Measurements from ENCODE around the gene DCLRE1B.
"Not testable (repeated sequence)": the region's sequence is repeated elsewhere in the genome, so short reads cannot be mapped to it uniquely, and the experiment has no call there.

The DCLRE1B gene

DNA sequence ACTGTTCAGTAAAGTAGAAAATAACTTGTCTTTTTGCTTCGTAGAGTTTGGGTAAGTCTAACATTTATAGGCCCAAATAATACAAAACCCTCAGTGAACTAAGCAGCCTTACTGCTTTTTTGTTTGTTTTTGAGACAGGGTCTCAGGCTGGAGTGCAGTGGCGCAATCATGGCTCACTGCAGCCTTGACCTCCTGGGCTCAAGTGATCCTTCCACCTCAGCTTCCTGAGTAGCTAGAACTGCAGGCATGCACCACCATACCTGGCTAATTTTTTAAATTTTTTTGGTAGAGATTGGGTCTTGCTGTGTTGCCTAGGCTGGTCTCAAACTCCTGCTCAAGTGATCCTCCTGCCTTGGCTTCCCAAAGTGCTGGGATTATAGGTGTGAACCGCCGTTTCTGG, 43.0 kb downstream of the DCLRE1B start:
- not testable (repeated sequence) for DNase-seq (ENCODE audit: low read depth)

DNA sequence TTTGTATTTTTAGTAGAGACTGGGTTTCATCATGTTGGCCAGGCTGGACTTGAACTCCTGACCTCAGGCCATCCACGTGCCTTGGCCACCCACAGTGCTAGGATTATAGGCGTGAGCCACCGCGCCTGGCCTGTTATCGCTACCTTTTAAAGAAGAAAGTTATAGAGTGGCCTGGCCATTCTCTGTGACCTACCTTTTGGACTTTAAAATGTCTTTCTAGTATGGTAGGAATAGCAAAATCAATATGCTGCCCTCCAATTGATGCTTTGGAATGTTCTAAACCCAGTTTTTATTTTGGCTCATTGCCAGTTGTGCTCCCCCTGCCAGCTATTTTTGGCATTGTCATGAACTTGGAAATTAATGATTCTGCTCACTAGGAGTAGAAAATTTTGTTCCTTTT, 43.9 kb downstream of the DCLRE1B start:
- no peak for DNase-seq (ENCODE audit: low read depth)

DNA sequence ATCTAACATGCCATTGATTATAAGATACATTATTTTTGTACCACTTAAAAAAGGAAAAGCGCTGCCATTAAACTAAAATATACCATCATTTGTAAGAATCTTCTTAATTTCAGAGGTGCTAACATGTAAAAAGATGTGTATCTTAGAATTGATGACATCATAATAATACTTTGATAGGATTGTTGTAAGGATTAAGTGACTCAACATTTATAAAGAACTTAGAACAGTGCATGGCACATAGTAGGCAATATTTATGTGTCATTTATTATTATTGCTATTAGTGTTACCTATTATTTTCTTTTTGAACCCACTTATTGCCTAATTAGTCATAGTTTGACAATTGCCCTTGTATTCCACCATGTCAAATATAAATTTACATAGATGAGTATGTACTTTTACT, 45.8 kb downstream of the DCLRE1B start:
- DNase-seq (ENCODE audit: low read depth) = no peak

DNA sequence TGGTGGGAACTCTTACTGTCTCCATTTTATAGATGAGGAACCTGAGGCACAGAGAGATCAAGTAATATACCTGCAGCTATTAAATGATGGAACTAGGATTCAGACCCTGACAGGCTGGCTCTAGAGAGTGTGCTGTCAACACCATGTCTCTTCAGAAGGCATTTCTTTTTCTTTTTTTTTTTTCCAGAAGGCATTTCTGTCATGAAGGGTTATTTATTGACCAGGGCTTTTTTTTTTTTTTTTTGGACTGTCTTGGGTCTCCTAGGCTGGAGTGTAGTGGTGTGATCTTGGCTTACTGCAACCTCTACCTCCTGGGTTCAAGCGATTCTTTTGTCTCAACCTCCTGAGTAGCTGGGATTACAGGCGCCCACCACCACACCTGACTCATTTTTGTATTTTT, 46.6 kb downstream of the DCLRE1B start:
- no peak for DNase-seq (ENCODE audit: low read depth)

DNA sequence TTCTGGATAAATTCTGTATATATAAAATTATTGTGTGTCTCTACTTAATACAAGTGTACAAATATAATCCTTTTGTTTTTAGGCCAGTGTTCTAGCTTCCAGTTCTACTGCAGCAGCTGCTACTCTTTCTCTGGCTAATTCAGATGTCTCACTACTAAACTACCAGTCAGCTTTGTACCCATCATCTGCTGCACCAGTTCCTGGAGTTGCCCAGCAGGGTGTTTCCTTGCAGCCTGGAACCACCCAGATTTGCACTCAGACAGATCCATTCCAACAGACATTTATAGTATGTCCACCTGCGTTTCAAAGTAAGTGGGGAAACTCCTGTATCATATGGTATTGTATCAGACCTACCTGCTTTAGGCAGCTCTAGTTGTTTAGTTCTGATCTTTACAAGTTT, 52.9 kb downstream of the DCLRE1B start:
- no peak for DNase-seq (ENCODE audit: low read depth)

DNA sequence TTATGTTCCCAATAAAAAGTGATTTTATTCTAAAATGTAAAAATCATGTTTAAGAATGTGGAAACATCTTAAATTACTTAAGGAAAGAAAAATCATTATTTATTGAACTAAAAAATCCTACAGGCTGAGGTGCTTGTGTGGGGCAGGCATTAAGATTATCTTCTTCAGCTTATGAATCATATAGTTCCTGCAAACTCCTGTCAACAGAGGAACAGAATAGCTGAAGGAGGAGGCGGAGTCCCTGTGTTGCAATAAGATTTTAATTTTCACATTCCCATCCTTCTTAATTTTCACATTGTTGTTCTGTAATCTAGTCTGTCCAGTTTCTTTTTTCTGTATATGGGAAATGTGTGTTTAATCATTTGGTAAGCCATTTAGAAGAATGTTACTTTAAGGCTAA, 53.6 kb downstream of the DCLRE1B start:
- DNase-seq (ENCODE audit: low read depth) = no peak

DNA sequence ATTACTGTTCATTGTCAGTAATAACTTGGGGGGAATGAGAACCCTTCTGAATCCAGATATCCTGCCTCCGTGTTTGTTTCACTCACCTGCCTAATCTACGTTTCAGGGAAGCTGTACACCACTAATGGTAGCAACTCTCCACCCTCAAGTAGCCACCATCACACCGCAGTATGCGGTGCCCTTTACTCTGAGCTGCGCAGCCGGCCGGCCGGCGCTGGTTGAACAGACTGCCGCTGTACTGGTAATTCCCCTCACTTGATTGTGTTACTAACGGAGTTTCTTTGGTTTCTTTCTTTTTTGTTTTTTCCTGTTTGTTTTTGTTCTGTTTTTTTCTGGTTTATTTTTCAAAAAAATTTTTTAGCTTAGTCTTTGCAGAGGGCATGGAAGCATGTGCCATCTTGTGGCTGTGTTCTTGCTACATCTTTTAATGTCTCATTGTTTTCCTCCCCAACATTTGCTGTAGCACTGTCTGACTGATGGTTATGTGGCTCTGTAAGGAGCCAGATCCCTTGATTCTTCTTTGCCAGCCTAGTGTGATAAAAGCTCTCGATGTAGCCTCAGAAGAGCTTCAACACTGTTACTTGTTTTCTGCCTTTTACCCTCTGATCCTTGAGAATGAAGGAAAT, 58.3 kb downstream of the DCLRE1B start:
- no peak for DNase-seq (ENCODE audit: low read depth)

All from activated T-cell treated with anti-CD3 and anti-CD28 coated beads for 24 hours (primary cell).